Endothelial cell (in vitro differentiated cells): ENCODE data around the gene COBLL1. TPM values are rescaled to one million over a fixed set of nuclear protein-coding genes. Genes with fewer than 3 reads are reported as not detected.

ENCODE experiments used
- DNase-seq: peaks from one replicate; pipeline ENCODE4 v3.0.0; 2021; ENCODE audit warnings: low spot score
- H3K27ac Mint-ChIP-seq: one replicate; pipeline ENCODE4 v1.8.0; 2021; ENCODE audit warnings: mixed read lengths, inconsistent platforms; ENCODE audit not compliant: unreplicated experiment
- H3K27me3 Mint-ChIP-seq: one replicate; pipeline ENCODE4 v1.8.0; 2021; ENCODE audit warnings: mild to moderate bottlenecking, moderate library complexity, mixed read lengths, inconsistent platforms; ENCODE audit not compliant: unreplicated experiment
- H3K36me3 Mint-ChIP-seq: one replicate; pipeline ENCODE4 v1.8.0; 2021; ENCODE audit warnings: mild to moderate bottlenecking, low read depth, mixed read lengths, inconsistent platforms; ENCODE audit not compliant: unreplicated experiment
- H3K4me1 Mint-ChIP-seq: one replicate; pipeline ENCODE4 v1.8.0; 2021; ENCODE audit warnings: mild to moderate bottlenecking, mixed read lengths, inconsistent platforms; ENCODE audit not compliant: unreplicated experiment
- H3K4me3 Mint-ChIP-seq: one replicate; pipeline ENCODE4 v1.8.0; 2021; ENCODE audit warnings: mild to moderate bottlenecking, mixed read lengths, inconsistent platforms; ENCODE audit not compliant: unreplicated experiment
- H3K9me3 Mint-ChIP-seq: one replicate; pipeline ENCODE4 v1.8.0; 2021; ENCODE audit warnings: mixed read lengths, inconsistent platforms; ENCODE audit not compliant: unreplicated experiment
- total RNA-seq: library from RNA; stranded (reverse); fragmentation: NEBNext Ultra II Directional; extraction: Animal tissue kit (Norgen Biotek cat#: 25700); gene quantifications from one replicate; pipeline ENCODE4 v1.2.1, GENCODE V29; 2021; ENCODE audit not compliant: unreplicated experiment
- TF ChIP-seq, protein P1 (sequence below): fragments of 200-600 bp; sonication (generic); IDR thresholded peaks from one replicate; pipeline ENCODE4 v1.5.0; 2021; ENCODE audit warnings: antibody characterized with exemption; ENCODE audit not compliant: unreplicated experiment

Gene COBLL1
- total RNA-seq, 1 donor from 2014 or later = 46.6 TPM

DNA sequence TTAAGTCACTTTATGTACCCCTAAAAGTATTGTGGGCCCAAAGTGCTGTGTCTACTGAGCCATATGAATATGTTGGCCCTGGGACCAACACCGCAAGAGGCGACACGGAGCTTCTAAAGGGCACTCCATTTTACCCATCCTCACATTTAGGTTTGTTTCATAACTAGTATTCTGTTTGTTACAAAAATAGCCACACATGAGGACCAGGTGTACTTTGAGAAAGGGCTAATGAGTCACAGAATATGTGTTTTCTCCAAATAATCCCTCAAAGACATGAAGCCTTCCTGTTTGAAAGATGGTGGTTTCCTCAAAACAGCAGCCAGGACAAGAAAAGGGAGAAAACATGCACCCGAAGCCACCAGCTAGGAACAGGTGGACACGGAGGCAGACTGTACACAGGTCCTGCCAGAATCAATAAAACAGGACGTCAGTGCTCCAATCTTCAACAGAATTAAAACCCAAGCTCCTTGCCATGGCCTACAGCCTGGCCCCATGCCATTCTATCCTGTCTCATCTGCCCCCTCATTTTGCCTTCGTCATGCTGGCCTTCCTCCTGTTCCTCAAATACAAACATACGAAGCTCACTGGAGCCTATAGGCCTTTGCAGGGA, 198.6 kb downstream of the COBLL1 start:
- TF ChIP-seq, protein P1, sequence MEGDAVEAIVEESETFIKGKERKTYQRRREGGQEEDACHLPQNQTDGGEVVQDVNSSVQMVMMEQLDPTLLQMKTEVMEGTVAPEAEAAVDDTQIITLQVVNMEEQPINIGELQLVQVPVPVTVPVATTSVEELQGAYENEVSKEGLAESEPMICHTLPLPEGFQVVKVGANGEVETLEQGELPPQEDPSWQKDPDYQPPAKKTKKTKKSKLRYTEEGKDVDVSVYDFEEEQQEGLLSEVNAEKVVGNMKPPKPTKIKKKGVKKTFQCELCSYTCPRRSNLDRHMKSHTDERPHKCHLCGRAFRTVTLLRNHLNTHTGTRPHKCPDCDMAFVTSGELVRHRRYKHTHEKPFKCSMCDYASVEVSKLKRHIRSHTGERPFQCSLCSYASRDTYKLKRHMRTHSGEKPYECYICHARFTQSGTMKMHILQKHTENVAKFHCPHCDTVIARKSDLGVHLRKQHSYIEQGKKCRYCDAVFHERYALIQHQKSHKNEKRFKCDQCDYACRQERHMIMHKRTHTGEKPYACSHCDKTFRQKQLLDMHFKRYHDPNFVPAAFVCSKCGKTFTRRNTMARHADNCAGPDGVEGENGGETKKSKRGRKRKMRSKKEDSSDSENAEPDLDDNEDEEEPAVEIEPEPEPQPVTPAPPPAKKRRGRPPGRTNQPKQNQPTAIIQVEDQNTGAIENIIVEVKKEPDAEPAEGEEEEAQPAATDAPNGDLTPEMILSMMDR = no peak
- H3K27ac Mint-ChIP-seq = no peak overlapping the region
- no peaks in the 10 kb centered on the region for H3K36me3 Mint-ChIP-seq
- H3K9me3 Mint-ChIP-seq = no peaks in the 10 kb centered on the region
- H3K27me3 Mint-ChIP-seq = no peaks in the 10 kb centered on the region
- H3K4me3 Mint-ChIP-seq = no peak overlapping the region
- no peaks in the 10 kb centered on the region for H3K4me1 Mint-ChIP-seq
- no peak for DNase-seq

DNA sequence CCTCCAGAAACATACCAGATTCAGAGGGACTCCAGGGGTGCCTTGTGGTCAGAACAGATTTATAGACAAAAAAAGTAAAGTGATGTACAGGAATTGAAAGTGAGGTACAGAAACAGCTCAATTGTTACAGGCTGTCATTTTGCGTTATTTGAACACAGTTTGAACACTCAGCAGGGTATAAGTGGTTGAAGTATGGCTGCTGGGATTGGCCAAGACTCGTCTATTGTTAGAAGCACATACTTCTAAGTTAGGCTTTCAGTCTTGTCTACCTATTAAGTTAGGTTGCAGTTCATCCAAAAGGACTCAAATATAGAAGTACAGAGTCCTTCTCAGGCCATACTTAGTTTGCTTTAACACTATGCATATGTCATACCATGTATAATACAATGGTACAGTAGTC, 199.4 kb downstream of the COBLL1 start:
- H3K27ac Mint-ChIP-seq = no peak overlapping the region
- TF ChIP-seq, protein P1 = no peak
- no peaks in the 10 kb centered on the region for H3K36me3 Mint-ChIP-seq
- no peak overlapping the region for H3K4me3 Mint-ChIP-seq
- no peak for DNase-seq
- H3K4me1 Mint-ChIP-seq = no peaks in the 10 kb centered on the region
- H3K9me3 Mint-ChIP-seq = no peaks in the 10 kb centered on the region
- no peaks in the 10 kb centered on the region for H3K27me3 Mint-ChIP-seq

Other genes starting within 250 kb of the COBLL1 start
- gene GRB14, start 220.3 kb downstream of the COBLL1 start, total RNA-seq = 5.8 TPM
- gene SLC38A11, start 113.7 kb upstream of the COBLL1 start, total RNA-seq = not detected